H1 (cell line): ENCODE data around the gene TNFRSF1A. TPM values are rescaled to one million over a fixed set of nuclear protein-coding genes. Genes with fewer than 3 reads are reported as not detected.

ENCODE experiments used
- PHF8 ChIP-seq: fragments of 200-600 bp; sonication (generic); conservative IDR thresholded peaks from 2 replicates; pipeline ENCODE4 v1.7.1; 2012; ENCODE audit warnings: low read depth, mild to moderate bottlenecking, inconsistent platforms, low read length, moderate library complexity
- polyA plus RNA-seq, 7 experiments: library from polyadenylated mRNA; depleted of rRNA in 3 of 7; stranded (reverse) in 5 of 7; unstranded in 2 of 7; fragments of >200 nt in 5 of 7; fragments of 200-250 nt in 2 of 7; gene quantifications; 1 replicate in 5 of 7; 2 replicates in 1 of 7; 4 replicates in 1 of 7; pipeline versions ENCODE4 v1.2.1 to v1.2.3, GENCODE V29; 2011 to 2013; ENCODE audit warnings: missing spikeins in 2 of 7, mixed read lengths in 2 of 7
- total RNA-seq: library from RNA; stranded (reverse); fragmentation: NEBNext Ultra II Directional; extraction: Animal tissue kit (Norgen Biotek cat#: 25700); gene quantifications from 2 replicates; pipeline ENCODE4 v1.2.1, GENCODE V29; 2021

TNFRSF1A gene
- total and polyA plus RNA-seq, 2 of the 8 experiments (the other 6 are each of a cell fraction or from before 2014, with no cell fraction given), result 28.7 to 42.1 TPM

DNA sequence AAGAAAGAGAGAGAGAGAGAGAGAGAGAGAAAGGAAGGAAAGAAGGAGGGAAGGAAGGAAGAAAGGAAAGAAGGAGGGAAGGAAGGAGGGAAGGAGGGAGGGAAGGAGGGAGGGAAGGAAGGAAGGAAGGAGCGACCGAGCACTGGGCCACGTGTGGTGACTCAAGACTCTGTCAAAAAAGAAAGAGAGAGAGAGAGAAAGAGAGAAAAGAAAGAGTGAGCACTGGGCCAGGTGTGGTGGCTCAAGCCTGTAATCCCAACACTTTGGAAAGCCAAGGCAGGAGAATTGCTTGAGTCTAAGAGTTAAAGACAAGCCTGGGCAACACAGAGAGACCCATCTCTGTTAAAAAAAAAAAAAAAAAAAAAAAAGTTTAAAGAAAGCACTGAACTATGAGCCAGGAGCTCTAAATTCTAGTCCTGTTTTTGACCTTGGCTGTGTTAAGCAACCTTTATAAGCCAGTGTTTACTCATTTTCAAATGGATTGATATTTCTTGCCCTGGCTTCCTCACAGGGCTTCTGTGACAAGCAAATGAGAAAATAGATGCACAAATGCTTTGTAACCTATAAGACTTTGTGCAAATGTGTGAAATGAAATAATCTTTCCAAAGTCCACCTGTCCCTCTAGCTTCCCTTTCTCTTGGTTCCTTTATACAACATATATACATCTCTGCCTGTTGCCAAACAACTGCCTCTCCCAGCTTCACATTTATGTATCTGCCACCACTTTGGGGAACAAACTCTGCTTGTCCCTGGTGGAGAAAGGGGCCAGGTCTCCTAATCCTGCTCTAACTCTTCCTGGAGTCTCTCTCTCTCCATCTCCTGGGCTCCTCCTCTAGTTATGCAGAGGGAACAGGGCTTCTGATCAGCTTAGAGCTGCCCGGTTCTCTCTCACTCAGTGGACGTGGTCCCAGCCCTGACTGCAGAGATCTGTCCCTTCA is 47.5 kb downstream of the TNFRSF1A start (continued):
- no peak for TF ChIP-seq PHF8
